OCI-LY7 (cell line): ENCODE results near the gene CDKN2B-AS1. TPM values are rescaled to one million over a fixed set of nuclear protein-coding genes. Genes with fewer than 3 reads are reported as not detected.

Experiments
- BruUV-seq: library from RNA; stranded (reverse); fragments of 400-500 nt; replicated peaks from 2 replicates; lab custom pipeline; 2021; lab: Mats Ljungman, UMichigan
- CTCF ChIA-PET: fragments of 300-600 bp; sonication (Branson Sonifier 250); formaldehyde crosslinking; loops from one replicate; lab custom pipeline; 2022; ENCODE audit warnings: antibody characterized with exemption; ENCODE audit not compliant: unreplicated experiment; lab: Charles Lee
- POLR2A ChIA-PET: fragments of 300-600 bp; sonication (Branson Sonifier 250); formaldehyde crosslinking; loops from one replicate; lab custom pipeline; 2022; ENCODE audit warnings: antibody characterized with exemption; lab: Charles Lee
- DNase-seq: peaks from one replicate; pipeline ENCODE4 v3.0.0-alpha.2; 2015; ENCODE audit warnings: low spot score
- H2AFZ ChIP-seq: fragments of 200-600 bp; sonication (generic), shearing (Covaris generic); 2 replicates; pipeline ENCODE4 v1.6.1; 2014; ENCODE audit warnings: mild to moderate bottlenecking, antibody characterized with exemption, low read length, moderate library complexity
- H3K27ac ChIP-seq: fragments of 200-600 bp; sonication (generic); 2 replicates; pipeline ENCODE4 v1.5.1; 2014; ENCODE audit warnings: mixed run types, low read depth, mild to moderate bottlenecking, moderate library complexity, low read length, inconsistent platforms; ENCODE audit not compliant: poor library complexity, severe bottlenecking
- H3K36me3 ChIP-seq: fragments of 200-600 bp; sonication (generic); 2 replicates; pipeline ENCODE4 v1.6.1; 2014; ENCODE audit warnings: mild to moderate bottlenecking, antibody characterized with exemption, low read length, moderate library complexity, mixed read lengths; ENCODE audit not compliant: insufficient read depth
- H3K4me1 ChIP-seq: fragments of 200-600 bp; sonication (generic); 2 replicates; pipeline ENCODE4 v1.5.1; 2014; ENCODE audit warnings: mild to moderate bottlenecking, low read length; ENCODE audit not compliant: insufficient read depth, poor library complexity, severe bottlenecking
- H3K4me2 ChIP-seq: fragments of 200-600 bp; sonication (generic); 2 replicates; pipeline ENCODE4 v1.6.1; 2014; ENCODE audit warnings: mild to moderate bottlenecking, low read length
- H3K4me3 ChIP-seq: fragments of 200-600 bp; sonication (generic); 2 replicates; pipeline ENCODE4 v1.5.1; 2014; ENCODE audit warnings: mild to moderate bottlenecking, low read depth, low read length; ENCODE audit not compliant: poor library complexity, severe bottlenecking
- H3K79me2 ChIP-seq: fragments of 200-600 bp; sonication (generic); 2 replicates; pipeline ENCODE4 v1.6.1; 2016; ENCODE audit warnings: low read depth, mild to moderate bottlenecking, low read length, moderate library complexity, mixed read lengths; ENCODE audit not compliant: insufficient read depth
- H3K9me2 ChIP-seq: fragments of 200-600 bp; sonication (generic); 2 replicates; pipeline ENCODE4 v1.6.1; 2016; ENCODE audit warnings: mild to moderate bottlenecking, low read length, mixed read lengths; ENCODE audit not compliant: insufficient read depth
- H3K9me3 ChIP-seq: fragments of 200-600 bp; sonication (generic); 2 replicates; pipeline ENCODE4 v1.6.1; 2014; ENCODE audit warnings: mild to moderate bottlenecking, mixed run types, low read length, mixed read lengths
- H4K20me1 ChIP-seq: fragments of 200-600 bp; sonication (generic); 2 replicates; pipeline ENCODE4 v1.6.1; 2014; ENCODE audit warnings: mild to moderate bottlenecking, antibody characterized with exemption, low read length, moderate library complexity, mixed read lengths; ENCODE audit not compliant: insufficient read depth
- EZH2phosphoT487 ChIP-seq: fragments of 200-600 bp; sonication (generic); IDR thresholded peaks from 2 replicates; pipeline ENCODE4 v1.6.1; 2018; ENCODE audit warnings: low read depth, borderline replicate concordance, mild to moderate bottlenecking, mixed run types, antibody characterized with exemption, low read length, moderate library complexity, mixed read lengths
- intact Hi-C: fragments of 100-400 bp; cut with micrococcal nuclease; formaldehyde crosslinking; loops from one replicate; pipeline ENCODE4 v1.10.0; 2022; ENCODE audit not compliant: unreplicated experiment
- total RNA-seq, 2 experiments: library from RNA; depleted of rRNA in 1 of 2; stranded (reverse); fragments of >200 nt in 1 of 2; shearing (Covaris generic) in 1 of 2; gene quantifications; 2 replicates each; pipeline ENCODE4 v1.2.3, GENCODE V29; 2014 to 2022
- TF ChIP-seq, protein P1 (sequence below): fragments of 200-600 bp; sonication (generic); conservative IDR thresholded peaks from 2 replicates; pipeline ENCODE4 v1.5.1; 2014; ENCODE audit warnings: mild to moderate bottlenecking, antibody characterized with exemption, low read length, moderate library complexity, mixed read lengths

CDKN2B-AS1 gene
- total RNA-seq, 2 experiments from 2014 or later = 20.4 to 24.3 TPM

DNA sequence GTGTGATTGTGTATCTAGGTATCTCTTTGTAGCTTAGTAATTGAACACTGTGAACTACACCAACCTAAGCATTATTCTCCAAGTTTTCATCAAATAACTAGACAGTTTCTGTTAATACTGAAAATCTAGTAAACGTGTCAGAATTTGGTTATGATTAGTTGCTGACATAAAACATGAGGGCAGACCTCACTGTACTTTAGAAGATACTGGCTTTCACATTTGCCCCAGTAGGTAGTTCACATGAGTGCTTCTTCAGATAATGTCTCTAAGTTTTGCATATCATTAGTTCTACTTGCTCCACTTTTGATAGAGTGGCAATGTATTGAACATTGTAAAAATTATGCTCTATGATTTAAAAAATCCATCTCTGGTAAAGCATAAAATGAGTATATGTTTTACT lies 7.4 kb downstream of the CDKN2B-AS1 start:
- peak overlapping the region; percentile 11; the same call in 1 of the 2 replicates for H3K4me2 ChIP-seq
- no peak overlapping the region for H2AFZ ChIP-seq
- ChIA-PET CTCF (no interaction called here), POLR2A (no interaction called here)
- peaks cover 16% of the 10 kb centered on the region for H3K36me3 ChIP-seq
- no TSS peak for BruUV-seq
- no peak overlapping the region for H3K27ac ChIP-seq
- no peak for DNase-seq
- intact Hi-C loops = no loop called here
- no peak overlapping the region for H3K4me3 ChIP-seq
- peaks cover 75% of the 10 kb centered on the region for H3K79me2 ChIP-seq
- TF ChIP-seq, protein P1, sequence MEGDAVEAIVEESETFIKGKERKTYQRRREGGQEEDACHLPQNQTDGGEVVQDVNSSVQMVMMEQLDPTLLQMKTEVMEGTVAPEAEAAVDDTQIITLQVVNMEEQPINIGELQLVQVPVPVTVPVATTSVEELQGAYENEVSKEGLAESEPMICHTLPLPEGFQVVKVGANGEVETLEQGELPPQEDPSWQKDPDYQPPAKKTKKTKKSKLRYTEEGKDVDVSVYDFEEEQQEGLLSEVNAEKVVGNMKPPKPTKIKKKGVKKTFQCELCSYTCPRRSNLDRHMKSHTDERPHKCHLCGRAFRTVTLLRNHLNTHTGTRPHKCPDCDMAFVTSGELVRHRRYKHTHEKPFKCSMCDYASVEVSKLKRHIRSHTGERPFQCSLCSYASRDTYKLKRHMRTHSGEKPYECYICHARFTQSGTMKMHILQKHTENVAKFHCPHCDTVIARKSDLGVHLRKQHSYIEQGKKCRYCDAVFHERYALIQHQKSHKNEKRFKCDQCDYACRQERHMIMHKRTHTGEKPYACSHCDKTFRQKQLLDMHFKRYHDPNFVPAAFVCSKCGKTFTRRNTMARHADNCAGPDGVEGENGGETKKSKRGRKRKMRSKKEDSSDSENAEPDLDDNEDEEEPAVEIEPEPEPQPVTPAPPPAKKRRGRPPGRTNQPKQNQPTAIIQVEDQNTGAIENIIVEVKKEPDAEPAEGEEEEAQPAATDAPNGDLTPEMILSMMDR = no peak
- TF ChIP-seq EZH2phosphoT487 = no peak
- H3K9me2 ChIP-seq = no peaks in the 10 kb centered on the region
- peaks cover 48% of the 10 kb centered on the region for H3K4me1 ChIP-seq
- no peaks in the 10 kb centered on the region for H3K9me3 ChIP-seq
- peaks cover 25% of the 10 kb centered on the region; the same call in 1 of the 2 replicates for H4K20me1 ChIP-seq

DNA sequence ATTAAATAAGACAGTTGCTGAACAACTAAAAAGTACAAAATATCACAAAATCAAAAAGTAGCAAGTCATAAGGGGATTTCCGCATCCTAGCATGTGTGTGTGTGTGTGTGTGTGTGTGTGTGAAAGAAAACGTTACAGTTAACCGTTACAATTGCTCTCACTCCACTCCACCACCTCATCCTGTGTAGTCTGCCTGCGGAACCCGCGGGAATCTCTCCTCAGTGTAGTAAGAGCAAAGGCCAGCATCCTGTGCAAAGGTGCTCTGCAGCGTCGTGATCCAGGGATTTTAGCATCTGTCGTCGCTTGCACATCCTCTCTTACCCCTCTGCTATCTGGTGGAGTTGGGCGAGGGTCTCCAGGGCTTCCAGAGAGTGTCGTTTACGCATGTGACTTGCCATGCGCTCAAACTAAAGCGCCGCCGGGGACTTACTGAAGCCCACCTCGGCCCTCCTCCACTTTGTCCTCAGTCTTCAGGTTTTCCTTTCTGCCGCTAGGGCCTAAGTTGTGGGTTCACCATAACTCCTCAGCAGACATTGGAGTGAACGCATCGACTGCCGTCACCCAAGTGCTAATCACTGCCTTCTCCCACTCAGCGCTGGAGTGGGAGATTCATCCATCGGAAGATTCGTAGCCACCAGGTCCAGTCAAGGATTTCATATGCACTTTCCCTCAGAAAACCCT lies 10.6 kb downstream of the CDKN2B-AS1 start:
- no peak overlapping the region for H3K27ac ChIP-seq
- H3K36me3 ChIP-seq = no peaks in the 10 kb centered on the region
- peak overlapping the region; percentile 67 for H3K4me2 ChIP-seq
- H3K9me2 ChIP-seq = no peaks in the 10 kb centered on the region
- intact Hi-C loops = no loop called here
- DNase-seq = peak; percentile 47
- peaks cover 68% of the 10 kb centered on the region for H3K79me2 ChIP-seq
- BruUV-seq = no TSS peak
- H4K20me1 ChIP-seq = peaks cover 24% of the 10 kb centered on the region; the same call in 1 of the 2 replicates
- ChIA-PET POLR2A (no interaction called here), CTCF (no interaction called here)
- no peaks in the 10 kb centered on the region for H3K9me3 ChIP-seq
- H3K4me1 ChIP-seq = peaks cover 57% of the 10 kb centered on the region
- no peak overlapping the region for H2AFZ ChIP-seq
- H3K4me3 ChIP-seq = peak overlapping the region; percentile 50
- TF ChIP-seq, protein P1 = peak; percentile 29; the same call in 1 of the 2 replicates
- TF ChIP-seq EZH2phosphoT487 = no peak
